HL-60 (cell line): ENCODE measurements around the gene ACOXL.

ENCODE experiments used
- DNase-seq, 2 experiments: peaks; one replicate each; pipeline ENCODE4 v3.0.0-alpha.2; 2010 to 2020; ENCODE audit warnings: low read depth in 1 of 2, low spot score in 1 of 2
- H3K27ac ChIP-seq: fragments of 250-450 bp; sonication (Bioruptor Pico); replicated peaks from 2 replicates; pipeline ENCODE4 v1.5.1; 2020; ENCODE audit warnings: mild to moderate bottlenecking, moderate library complexity
- H3K27me3 ChIP-seq: fragments of 250-450 bp; sonication (Bioruptor Pico); 2 replicates; pipeline ENCODE4 v1.5.1; 2021; ENCODE audit warnings: mild to moderate bottlenecking, moderate library complexity; ENCODE audit not compliant: insufficient read depth, poor library complexity, severe bottlenecking
- H3K4me3 ChIP-seq: replicated peaks from 2 replicates; pipeline ENCODE4 v1.5.1; 2011; ENCODE audit warnings: mild to moderate bottlenecking, control low read depth, low read length; ENCODE audit not compliant: insufficient read depth
- CTCF ChIP-seq: IDR thresholded peaks from one replicate; pipeline ENCODE4 v1.5.1; 2011; ENCODE audit warnings: low read length, control low read depth, inconsistent platforms; ENCODE audit not compliant: insufficient read depth
- GABPA ChIP-seq: IDR thresholded peaks from 2 replicates; pipeline ENCODE4 v1.6.1; 2012; ENCODE audit warnings: low read depth
- POLR2AphosphoS5 ChIP-seq: IDR thresholded peaks from 2 replicates; pipeline ENCODE4 v1.6.1; 2012; ENCODE audit warnings: low read depth
- REST ChIP-seq: IDR thresholded peaks from 2 replicates; pipeline ENCODE4 v1.6.1; 2012; ENCODE audit warnings: low read depth; ENCODE audit not compliant: insufficient replicate concordance
- SPI1 ChIP-seq: IDR thresholded peaks from 2 replicates; pipeline ENCODE4 v1.6.1; 2012; ENCODE audit warnings: low read depth, mild to moderate bottlenecking, borderline replicate concordance

Gene ACOXL

GRCh38 chr2:110865188-110865587, 132.8 kb downstream of the ACOXL start:
- TF ChIP-seq GABPA, result no peak
- no peak for TF ChIP-seq CTCF
- no peak for TF ChIP-seq POLR2AphosphoS5
- no peak for TF ChIP-seq REST
- no peak for TF ChIP-seq SPI1
- no peak for DNase-seq
- Histone ChIP-seq H3K4me3 (no peak overlapping the region), H3K27me3 (no peaks in the 10 kb centered on the region), H3K27ac (no peak overlapping the region)

- Histone ChIP-seq H3K27ac (no peak overlapping the region), H3K27me3 (no peaks in the 10 kb centered on the region), H3K4me3 (no peak overlapping the region)
- no peak for DNase-seq
- no peak for TF ChIP-seq POLR2AphosphoS5
These were observed 133.7 kb downstream of the ACOXL start for GRCh38 chr2:110866045-110866444.

GRCh38 chr2:110866466-110866865, 134.1 kb downstream of the ACOXL start:
- Histone ChIP-seq H3K27ac (no peak overlapping the region), H3K27me3 (no peaks in the 10 kb centered on the region), H3K4me3 (no peak overlapping the region)
- TF ChIP-seq REST (no peak), SPI1 (no peak), CTCF (no peak), GABPA (no peak), POLR2AphosphoS5 (no peak)
- no peak for DNase-seq

GRCh38 chr2:110867078-110867477, 134.7 kb downstream of the ACOXL start:
- DNase-seq, result no peak
- no peak overlapping the region for H3K4me3 ChIP-seq
- TF ChIP-seq CTCF (no peak), SPI1 (no peak), GABPA (no peak), REST (no peak), POLR2AphosphoS5 (no peak)
- H3K27me3 ChIP-seq, result no peaks in the 10 kb centered on the region
- H3K27ac ChIP-seq, result no peak overlapping the region
